A673 (cell line): ENCODE measurements around the gene LHPP. TPM values are rescaled to one million over a fixed set of nuclear protein-coding genes. Genes with fewer than 3 reads are reported as not detected.

Source experiments
- BruUV-seq: library from RNA; stranded (reverse); fragments of 400-500 nt; replicated peaks from 2 replicates; lab custom pipeline; 2021; lab: Mats Ljungman, UMichigan
- CTCF ChIA-PET: fragments of 300-600 bp; sonication (Branson Sonifier 250); formaldehyde crosslinking; loops from one replicate; lab custom pipeline; 2022; ENCODE audit warnings: antibody characterized with exemption; lab: Charles Lee
- POLR2A ChIA-PET: fragments of 300-600 bp; sonication (Branson Sonifier 250); formaldehyde crosslinking; loops from one replicate; lab custom pipeline; 2022; ENCODE audit warnings: antibody characterized with exemption; ENCODE audit not compliant: low non-redundant PET; lab: Charles Lee
- DNase-seq: peaks from one replicate; pipeline ENCODE4 v3.0.0-alpha.2; 2015; ENCODE audit warnings: low spot score
- H3K27ac ChIP-seq: fragments of 200-600 bp; sonication (generic); 2 replicates; pipeline ENCODE4 v1.5.1; 2016; ENCODE audit warnings: mixed run types, low read depth, mild to moderate bottlenecking, mixed read lengths, antibody characterized with exemption, low read length; ENCODE audit not compliant: poor library complexity, severe bottlenecking
- H3K27me3 ChIP-seq: fragments of 200-600 bp; sonication (generic); replicated peaks from 2 replicates; pipeline ENCODE4 v1.6.1; 2017; ENCODE audit warnings: mixed run types, low read depth, mild to moderate bottlenecking, mixed read lengths, antibody characterized with exemption, low read length; ENCODE audit not compliant: insufficient read depth, poor library complexity
- H3K36me3 ChIP-seq: fragments of 200-600 bp; sonication (generic); 2 replicates; pipeline ENCODE4 v1.6.1; 2016; ENCODE audit warnings: mixed run types, mild to moderate bottlenecking, mixed read lengths, antibody characterized with exemption, low read length; ENCODE audit not compliant: insufficient read depth, poor library complexity, severe bottlenecking
- H3K4me1 ChIP-seq: fragments of 200-600 bp; sonication (generic); 2 replicates; pipeline ENCODE4 v1.6.1; 2017; ENCODE audit warnings: mixed run types, mild to moderate bottlenecking, mixed read lengths, antibody characterized with exemption, low read length; ENCODE audit not compliant: insufficient read depth, poor library complexity, severe bottlenecking
- H3K4me3 ChIP-seq: fragments of 200-600 bp; sonication (generic); 2 replicates; pipeline ENCODE4 v1.5.1; 2016; ENCODE audit warnings: low read depth, mixed run types, mild to moderate bottlenecking, mixed read lengths, low read length; ENCODE audit not compliant: poor library complexity, severe bottlenecking
- H3K9me3 ChIP-seq: fragments of 200-600 bp; sonication (generic); 2 replicates; pipeline ENCODE4 v1.6.1; 2016; ENCODE audit warnings: mixed run types, low read depth, mild to moderate bottlenecking, mixed read lengths, antibody characterized with exemption, low read length; ENCODE audit not compliant: poor library complexity, severe bottlenecking
- EZH2 ChIP-seq: fragments of 200-600 bp; sonication (generic); IDR thresholded peaks from 2 replicates; pipeline ENCODE4 v1.6.1; 2017; ENCODE audit warnings: borderline replicate concordance, low read depth, mild to moderate bottlenecking, mixed read lengths, antibody characterized with exemption, low read length; ENCODE audit not compliant: poor library complexity, severe bottlenecking
- intact Hi-C: fragments of 100-400 bp; cut with micrococcal nuclease; formaldehyde crosslinking; loops from one replicate; pipeline ENCODE4 v1.10.0; 2022; ENCODE audit not compliant: unreplicated experiment
- total RNA-seq: library from RNA; stranded (reverse); gene quantifications from 2 replicates; pipeline ENCODE4 v1.2.3, GENCODE V29; 2021
- TF ChIP-seq, protein P1 (sequence below): fragments of 300-800, 200-600 bp; sonication (generic); conservative IDR thresholded peaks from 2 replicates; pipeline ENCODE4 v1.5.1; 2017; ENCODE audit warnings: low read depth, mild to moderate bottlenecking, antibody characterized with exemption, low read length, moderate library complexity, mixed read lengths

Gene LHPP
- total RNA-seq, 1 experiment from 2014 or later: 2.3 TPM

- Histone ChIP-seq H3K4me3 (no peak overlapping the region), H3K9me3 (no peaks in the 10 kb centered on the region), H3K4me1 (no peaks in the 10 kb centered on the region), H3K36me3 (no peaks in the 10 kb centered on the region), H3K27me3 (no peaks in the 10 kb centered on the region), H3K27ac (no peak overlapping the region)
- ChIA-PET POLR2A (no interaction called here), CTCF (no interaction called here)
- no TSS peak for BruUV-seq
- no peak for DNase-seq
- intact Hi-C loops: no loop called here
- no peak for TF ChIP-seq EZH2
- TF ChIP-seq, protein P1, sequence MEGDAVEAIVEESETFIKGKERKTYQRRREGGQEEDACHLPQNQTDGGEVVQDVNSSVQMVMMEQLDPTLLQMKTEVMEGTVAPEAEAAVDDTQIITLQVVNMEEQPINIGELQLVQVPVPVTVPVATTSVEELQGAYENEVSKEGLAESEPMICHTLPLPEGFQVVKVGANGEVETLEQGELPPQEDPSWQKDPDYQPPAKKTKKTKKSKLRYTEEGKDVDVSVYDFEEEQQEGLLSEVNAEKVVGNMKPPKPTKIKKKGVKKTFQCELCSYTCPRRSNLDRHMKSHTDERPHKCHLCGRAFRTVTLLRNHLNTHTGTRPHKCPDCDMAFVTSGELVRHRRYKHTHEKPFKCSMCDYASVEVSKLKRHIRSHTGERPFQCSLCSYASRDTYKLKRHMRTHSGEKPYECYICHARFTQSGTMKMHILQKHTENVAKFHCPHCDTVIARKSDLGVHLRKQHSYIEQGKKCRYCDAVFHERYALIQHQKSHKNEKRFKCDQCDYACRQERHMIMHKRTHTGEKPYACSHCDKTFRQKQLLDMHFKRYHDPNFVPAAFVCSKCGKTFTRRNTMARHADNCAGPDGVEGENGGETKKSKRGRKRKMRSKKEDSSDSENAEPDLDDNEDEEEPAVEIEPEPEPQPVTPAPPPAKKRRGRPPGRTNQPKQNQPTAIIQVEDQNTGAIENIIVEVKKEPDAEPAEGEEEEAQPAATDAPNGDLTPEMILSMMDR: no peak
Observed at GRCh38 chr10:124639646-124640045, 178.0 kb downstream of the LHPP start.

DNA sequence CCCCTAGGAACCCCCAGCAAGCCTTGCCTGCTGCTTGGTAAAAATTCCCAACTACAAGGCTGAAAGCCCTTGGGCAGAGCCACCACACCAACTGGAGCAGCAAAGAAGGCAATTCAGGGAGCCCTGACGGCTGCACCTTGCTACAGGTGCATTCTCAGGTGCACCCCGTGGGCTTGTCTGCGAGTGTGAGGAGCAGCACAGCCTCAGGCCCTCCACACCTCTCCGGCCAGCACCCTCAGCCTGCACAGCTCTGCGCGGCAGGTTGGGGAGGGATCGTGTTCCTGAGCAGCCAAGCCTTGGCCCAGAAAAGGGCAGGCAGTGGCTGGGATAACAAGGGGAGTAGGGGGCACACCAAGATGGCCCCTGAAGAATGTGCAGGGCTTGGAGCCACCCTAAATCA is 178.4 kb downstream of the LHPP start:
- DNase-seq: no peak
- ChIA-PET CTCF (no interaction called here), POLR2A (no interaction called here)
- Histone ChIP-seq H3K9me3 (no peaks in the 10 kb centered on the region), H3K4me3 (no peak overlapping the region), H3K27ac (no peak overlapping the region), H3K27me3 (no peaks in the 10 kb centered on the region), H3K36me3 (no peaks in the 10 kb centered on the region), H3K4me1 (no peaks in the 10 kb centered on the region)
- no TSS peak for BruUV-seq
- TF ChIP-seq, protein P1: no peak
- TF ChIP-seq EZH2: no peak
- intact Hi-C loops: no loop called here

- Histone ChIP-seq H3K9me3 (no peaks in the 10 kb centered on the region), H3K27ac (no peak overlapping the region), H3K4me3 (no peak overlapping the region), H3K27me3 (no peaks in the 10 kb centered on the region), H3K4me1 (no peaks in the 10 kb centered on the region), H3K36me3 (no peaks in the 10 kb centered on the region)
- BruUV-seq: no TSS peak
- ChIA-PET CTCF (no interaction called here), POLR2A (no interaction called here)
- TF ChIP-seq EZH2: no peak
- TF ChIP-seq, protein P1: no peak
- intact Hi-C loops: no loop called here
- no peak for DNase-seq
Observed at GRCh38 chr10:124640538-124641231, 179.1 kb downstream of the LHPP start.
